GM06990 (cell line): ENCODE measurements around the gene TLE4.

Experiments used
- DNase-seq: peaks from one replicate; pipeline ENCODE4 v3.0.0-alpha.2; 2011; ENCODE audit not compliant: insufficient read length; ENCODE audit errors: extremely low read depth
- H3K27me3 ChIP-seq: replicated peaks from 2 replicates; pipeline ENCODE4 v1.6.0; 2011; ENCODE audit warnings: low read length; ENCODE audit not compliant: control insufficient read depth, insufficient read depth
- H3K36me3 ChIP-seq: 2 replicates; pipeline ENCODE4 v1.5.1; 2011; ENCODE audit warnings: low read length; ENCODE audit not compliant: control insufficient read depth, insufficient read depth
- H3K4me3 ChIP-seq: replicated peaks from 2 replicates; pipeline ENCODE4 v1.5.1; 2011; ENCODE audit warnings: low read depth, mild to moderate bottlenecking, control low read depth, low read length
- TF ChIP-seq, protein P1 (sequence below): IDR thresholded peaks from 2 replicates; pipeline ENCODE4 v1.5.1; 2011; ENCODE audit warnings: low read length, control low read depth, mild to moderate bottlenecking, inconsistent platforms; ENCODE audit not compliant: insufficient read depth, poor library complexity, severe bottlenecking

The TLE4 gene

DNA sequence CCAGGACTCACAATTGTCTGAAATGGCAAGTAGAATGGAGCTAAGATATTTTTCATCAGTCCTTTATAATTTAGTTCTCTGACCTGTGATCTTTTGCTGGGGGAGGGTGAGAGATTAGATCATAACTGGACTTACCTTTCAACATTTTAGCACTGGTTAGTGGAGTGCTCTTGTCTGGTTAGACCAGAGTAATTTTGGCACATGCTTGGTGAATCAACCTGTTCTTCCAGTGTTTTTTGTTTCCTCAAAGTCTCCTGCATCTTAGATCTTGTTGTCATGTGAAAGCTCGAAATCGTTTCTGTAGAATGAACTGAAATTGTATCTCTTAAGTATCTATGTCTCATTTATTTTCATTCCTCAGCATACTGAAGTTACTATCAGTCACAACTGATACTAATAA is 122.4 kb downstream of the TLE4 start:
- H3K36me3 ChIP-seq, result no peaks in the 10 kb centered on the region
- no peaks in the 10 kb centered on the region for H3K27me3 ChIP-seq
- TF ChIP-seq, protein P1, sequence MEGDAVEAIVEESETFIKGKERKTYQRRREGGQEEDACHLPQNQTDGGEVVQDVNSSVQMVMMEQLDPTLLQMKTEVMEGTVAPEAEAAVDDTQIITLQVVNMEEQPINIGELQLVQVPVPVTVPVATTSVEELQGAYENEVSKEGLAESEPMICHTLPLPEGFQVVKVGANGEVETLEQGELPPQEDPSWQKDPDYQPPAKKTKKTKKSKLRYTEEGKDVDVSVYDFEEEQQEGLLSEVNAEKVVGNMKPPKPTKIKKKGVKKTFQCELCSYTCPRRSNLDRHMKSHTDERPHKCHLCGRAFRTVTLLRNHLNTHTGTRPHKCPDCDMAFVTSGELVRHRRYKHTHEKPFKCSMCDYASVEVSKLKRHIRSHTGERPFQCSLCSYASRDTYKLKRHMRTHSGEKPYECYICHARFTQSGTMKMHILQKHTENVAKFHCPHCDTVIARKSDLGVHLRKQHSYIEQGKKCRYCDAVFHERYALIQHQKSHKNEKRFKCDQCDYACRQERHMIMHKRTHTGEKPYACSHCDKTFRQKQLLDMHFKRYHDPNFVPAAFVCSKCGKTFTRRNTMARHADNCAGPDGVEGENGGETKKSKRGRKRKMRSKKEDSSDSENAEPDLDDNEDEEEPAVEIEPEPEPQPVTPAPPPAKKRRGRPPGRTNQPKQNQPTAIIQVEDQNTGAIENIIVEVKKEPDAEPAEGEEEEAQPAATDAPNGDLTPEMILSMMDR, result no peak
- H3K4me3 ChIP-seq, result no peak overlapping the region
- DNase-seq, result no peak

DNA sequence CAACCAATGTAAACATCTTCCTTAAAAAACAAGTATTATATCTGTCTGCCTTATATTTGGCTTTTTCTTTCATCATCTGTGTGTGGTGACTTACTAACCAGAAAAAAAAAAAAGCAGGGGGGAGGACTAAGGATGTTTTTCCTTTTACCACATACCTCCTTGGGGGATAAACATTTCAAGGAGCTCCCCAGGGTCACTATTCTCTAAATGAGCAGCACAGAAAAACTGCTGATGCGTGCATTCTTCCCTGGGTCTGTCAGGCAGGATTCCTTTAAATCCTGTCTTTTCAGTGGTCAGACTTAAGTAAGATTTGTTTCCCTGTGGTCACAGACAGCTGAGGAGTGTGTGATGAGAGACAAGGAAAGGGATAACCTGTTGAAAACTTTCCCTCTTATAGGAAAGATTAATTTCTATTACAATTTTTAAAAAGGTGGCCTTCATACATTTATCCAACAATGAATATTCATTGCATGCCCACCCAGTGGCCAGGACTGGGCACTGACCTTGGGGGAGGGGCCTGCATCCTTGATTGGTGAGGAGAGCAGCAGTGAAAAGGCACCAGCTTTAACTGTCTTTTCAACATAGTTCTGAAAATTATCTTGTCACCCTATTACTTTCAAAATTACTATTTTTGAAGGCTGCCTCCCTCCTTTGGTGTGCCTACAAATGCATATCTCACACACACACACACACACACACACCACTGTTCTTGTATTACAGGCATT is 123.1 kb downstream of the TLE4 start:
- H3K36me3 ChIP-seq, result no peaks in the 10 kb centered on the region
- H3K4me3 ChIP-seq, result no peak overlapping the region
- no peaks in the 10 kb centered on the region for H3K27me3 ChIP-seq
- DNase-seq, result no peak
- TF ChIP-seq, protein P1, result no peak

DNA sequence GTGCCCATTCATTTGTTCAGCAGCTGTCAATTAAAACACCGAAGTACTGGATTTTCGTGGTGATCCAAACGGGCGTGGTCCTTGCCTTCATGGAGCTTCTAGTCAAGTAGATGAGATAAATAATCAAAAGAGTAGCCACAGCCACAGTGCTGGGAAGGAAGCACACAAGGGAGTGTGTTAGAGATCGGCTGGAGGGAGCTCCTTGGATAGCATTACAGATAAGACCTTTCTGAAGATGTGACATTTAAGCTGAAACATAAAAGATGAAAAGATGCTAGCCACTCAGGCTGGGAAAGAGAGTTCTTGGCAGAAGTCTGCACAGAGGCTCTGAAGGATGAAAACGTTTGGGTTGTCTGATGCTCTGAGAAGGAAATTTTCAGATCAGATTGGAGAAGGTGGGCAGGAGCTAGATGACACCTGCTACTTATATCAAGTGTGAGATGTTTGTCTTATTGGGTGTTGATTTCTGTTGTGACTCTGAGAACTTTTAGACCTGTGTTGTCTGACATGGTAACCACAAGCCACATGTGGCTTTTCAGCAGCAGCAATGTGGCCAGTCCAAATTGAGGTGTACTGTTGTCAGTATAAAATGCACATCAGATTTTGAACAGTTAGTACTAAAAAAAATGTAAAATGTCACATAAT is 123.9 kb downstream of the TLE4 start:
- H3K36me3 ChIP-seq, result no peaks in the 10 kb centered on the region
- DNase-seq, result no peak
- no peak overlapping the region for H3K4me3 ChIP-seq
- H3K27me3 ChIP-seq, result no peaks in the 10 kb centered on the region
- TF ChIP-seq, protein P1, result no peak

DNA sequence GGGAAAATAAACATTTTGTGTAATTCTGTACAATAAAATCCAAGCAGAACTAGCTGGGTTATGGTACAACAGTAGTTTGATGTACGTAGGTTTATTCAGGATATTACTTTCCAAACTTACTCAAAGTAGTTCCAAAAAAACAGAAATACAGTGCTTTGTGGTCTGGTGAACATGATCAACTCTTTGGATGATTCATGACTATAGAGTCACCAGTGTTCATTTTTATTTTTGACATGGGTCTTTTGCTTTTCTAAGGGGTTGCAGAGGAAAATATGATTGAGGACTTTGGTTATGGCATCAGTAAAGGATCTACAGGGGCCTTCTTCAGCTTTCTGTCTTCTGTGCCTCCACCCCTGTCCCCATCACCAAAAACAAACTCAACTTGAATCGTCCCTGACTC is 127.2 kb downstream of the TLE4 start:
- no peak for DNase-seq
- Histone ChIP-seq H3K27me3 (no peaks in the 10 kb centered on the region), H3K4me3 (no peak overlapping the region), H3K36me3 (no peaks in the 10 kb centered on the region)
- TF ChIP-seq, protein P1, result no peak

DNA sequence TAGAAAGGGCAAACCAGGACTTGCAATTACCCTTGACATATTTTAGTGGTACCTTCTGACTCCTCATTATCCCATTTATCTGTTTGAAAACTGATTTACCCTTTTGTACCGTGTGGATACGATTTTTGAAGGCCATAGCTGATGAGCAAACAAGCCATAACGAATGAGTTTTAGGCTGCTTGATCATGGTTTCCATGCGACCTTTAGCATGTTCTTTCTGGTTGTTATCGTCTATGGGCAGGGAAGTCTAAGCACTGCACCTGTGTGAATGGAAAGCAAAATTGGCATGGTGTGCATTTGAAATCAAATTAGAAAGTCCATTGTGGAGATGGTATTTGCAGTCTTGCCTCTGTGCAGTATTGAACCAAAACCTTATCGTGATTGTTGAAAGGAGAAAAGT is 127.7 kb downstream of the TLE4 start:
- H3K36me3 ChIP-seq, result no peaks in the 10 kb centered on the region
- DNase-seq, result no peak
- H3K27me3 ChIP-seq, result no peaks in the 10 kb centered on the region
- TF ChIP-seq, protein P1, result no peak
- H3K4me3 ChIP-seq, result no peak overlapping the region
